Activated CD4-positive, alpha-beta T cell treated with anti-CD3 and anti-CD28 coated beads, Interleukin-2, amount 10 ng/mL, durations not matched to agents 7 days and 5 days (primary cell): ENCODE results near the gene RCAN2. TPM values are rescaled to one million over a fixed set of nuclear protein-coding genes. Genes with fewer than 3 reads are reported as not detected.

Source experiments
- CTCF ChIA-PET: fragments of 350-600 bp; sonication (Branson Sonifier 250); formaldehyde crosslinking; loops from one replicate; lab custom pipeline; 2021; ENCODE audit warnings: antibody characterized with exemption; lab: Charles Lee
- POLR2A ChIA-PET: fragments of 350-600 bp; sonication (Branson Sonifier 250); formaldehyde crosslinking; loops from one replicate; lab custom pipeline; 2021; ENCODE audit warnings: antibody characterized with exemption; lab: Charles Lee
- DNase-seq: peaks from one replicate; pipeline ENCODE4 v3.0.0-alpha.2; 2020
- H3K27ac Mint-ChIP-seq: one replicate; pipeline ENCODE4 v1.8.0; 2021; ENCODE audit warnings: mild to moderate bottlenecking, moderate library complexity, mixed read lengths
- H3K27me3 Mint-ChIP-seq: one replicate; pipeline ENCODE4 v1.8.0; 2021; ENCODE audit warnings: mixed read lengths
- H3K36me3 Mint-ChIP-seq: one replicate; pipeline ENCODE4 v1.8.0; 2021; ENCODE audit warnings: low read depth, mixed read lengths
- H3K4me1 Mint-ChIP-seq: one replicate; pipeline ENCODE4 v1.8.0; 2021; ENCODE audit warnings: mixed read lengths
- H3K4me3 Mint-ChIP-seq: one replicate; pipeline ENCODE4 v1.8.0; 2021; ENCODE audit warnings: mild to moderate bottlenecking, moderate library complexity, mixed read lengths
- H3K9me3 Mint-ChIP-seq: one replicate; pipeline ENCODE4 v1.8.0; 2021; ENCODE audit warnings: mixed read lengths
- total RNA-seq, 2 experiments: library from RNA; stranded (reverse); gene quantifications; one replicate each; pipeline ENCODE4 v1.2.3, GENCODE V29; 2021

Gene RCAN2
- total RNA-seq, 2 experiments from 2014 or later, result 0.57 to 0.65 TPM

DNA sequence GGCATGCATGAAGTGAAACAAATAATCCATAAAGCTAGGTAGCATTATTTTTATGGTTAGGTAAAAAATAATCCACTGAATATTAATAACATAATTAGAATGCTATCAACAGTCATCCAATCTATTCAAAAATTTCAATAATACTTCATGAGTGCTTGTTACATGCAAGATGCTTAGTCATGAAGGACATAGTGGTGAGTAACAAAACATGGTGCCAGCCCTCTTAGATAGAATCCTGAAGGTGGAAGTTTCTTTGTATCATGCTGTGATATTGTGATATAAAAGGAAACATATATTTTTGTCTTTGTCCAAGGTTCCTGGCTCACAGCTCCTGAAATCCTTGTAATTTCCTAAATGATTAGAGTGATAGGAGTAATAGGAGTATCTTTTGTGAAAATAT lies 14.9 kb downstream of the RCAN2 start:
- Mint-ChIP-seq H3K9me3 (no peaks in the 10 kb centered on the region), H3K36me3 (no peaks in the 10 kb centered on the region), H3K4me1 (no peaks in the 10 kb centered on the region), H3K4me3 (no peak overlapping the region), H3K27ac (no peak overlapping the region), H3K27me3 (peaks cover 29% of the 10 kb centered on the region)
- ChIA-PET CTCF (interaction anchor here (1.6 kb wide), 1 partner anchor 10 kb away, joined by 4 read pairs; no protein-coding TSS in a partner anchor), POLR2A (no interaction called here)
- no peak for DNase-seq

DNA sequence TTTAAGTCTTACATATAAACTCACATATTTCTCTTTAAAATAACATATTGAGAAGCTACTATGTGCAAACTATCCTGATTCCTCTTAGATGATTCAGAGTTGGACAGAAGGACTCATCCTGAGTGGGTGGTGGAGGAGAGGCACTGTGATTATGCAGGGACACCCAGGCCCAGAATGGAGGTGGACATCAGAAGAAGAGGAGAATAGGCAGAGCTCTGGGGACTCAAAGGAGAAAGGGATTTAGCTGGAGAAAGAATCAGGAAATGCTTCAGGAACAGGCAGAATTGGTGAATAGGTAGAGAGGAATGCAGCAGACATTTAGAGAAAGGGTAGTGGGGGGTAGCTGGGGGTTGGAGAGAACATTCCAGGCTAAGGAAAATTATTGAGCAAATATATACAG lies 17.4 kb downstream of the RCAN2 start:
- Mint-ChIP-seq H3K4me3 (no peak overlapping the region), H3K4me1 (no peaks in the 10 kb centered on the region), H3K27ac (no peak overlapping the region), H3K36me3 (no peaks in the 10 kb centered on the region), H3K9me3 (no peaks in the 10 kb centered on the region), H3K27me3 (peaks cover 35% of the 10 kb centered on the region)
- ChIA-PET POLR2A (no interaction called here), CTCF (no interaction called here)
- no peak for DNase-seq

DNA sequence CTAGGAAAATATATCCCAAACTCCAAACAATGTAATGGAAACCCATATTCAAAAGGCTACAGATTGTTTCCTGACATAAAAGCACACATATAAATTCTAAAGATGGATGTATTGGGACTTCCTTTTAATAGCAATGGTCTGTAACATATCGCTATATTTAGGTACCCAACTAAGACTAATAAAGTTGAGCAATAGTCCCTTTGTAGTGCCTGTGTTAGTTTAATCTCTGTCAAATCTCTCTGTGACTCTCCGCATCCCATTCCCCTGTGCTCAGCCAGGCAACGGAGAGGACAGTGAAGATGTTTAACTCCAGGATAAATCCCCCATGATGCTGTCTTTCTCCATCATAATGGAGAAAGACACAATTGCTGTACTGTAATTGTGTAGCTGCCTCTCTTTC lies 19.0 kb downstream of the RCAN2 start:
- no peaks in the 10 kb centered on the region for H3K36me3 Mint-ChIP-seq
- ChIA-PET POLR2A (no interaction called here), CTCF (no interaction called here)
- H3K27ac Mint-ChIP-seq, result no peak overlapping the region
- H3K27me3 Mint-ChIP-seq, result peaks cover 32% of the 10 kb centered on the region
- no peak overlapping the region for H3K4me3 Mint-ChIP-seq
- DNase-seq, result no peak
- no peaks in the 10 kb centered on the region for H3K9me3 Mint-ChIP-seq
- no peaks in the 10 kb centered on the region for H3K4me1 Mint-ChIP-seq

DNA sequence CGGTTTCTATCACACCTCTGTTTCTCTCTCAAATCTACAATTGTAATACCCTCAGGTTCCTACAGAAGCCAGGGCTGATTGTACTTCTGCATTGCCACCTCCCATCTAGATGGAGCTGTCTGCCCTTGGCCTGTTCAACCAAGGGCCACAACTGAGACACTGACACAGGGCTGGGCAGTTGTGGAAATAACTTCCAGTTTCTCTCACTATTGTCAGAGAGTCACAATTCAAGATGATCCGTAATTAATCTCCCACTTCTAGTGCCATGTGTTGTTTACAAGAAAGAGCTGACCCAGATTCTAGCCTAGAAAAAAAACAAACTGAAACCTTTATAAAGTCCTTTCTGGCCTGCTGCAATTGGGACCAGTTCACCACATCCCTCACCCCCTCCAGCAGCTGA lies 22.2 kb downstream of the RCAN2 start:
- POLR2A ChIA-PET, result no interaction called here
- peaks cover 26% of the 10 kb centered on the region for H3K27me3 Mint-ChIP-seq
- H3K27ac Mint-ChIP-seq, result no peak overlapping the region
- H3K36me3 Mint-ChIP-seq, result no peaks in the 10 kb centered on the region
- CTCF ChIA-PET, result no interaction called here
- H3K4me3 Mint-ChIP-seq, result no peak overlapping the region
- no peaks in the 10 kb centered on the region for H3K9me3 Mint-ChIP-seq
- no peak for DNase-seq
- H3K4me1 Mint-ChIP-seq, result no peaks in the 10 kb centered on the region

DNA sequence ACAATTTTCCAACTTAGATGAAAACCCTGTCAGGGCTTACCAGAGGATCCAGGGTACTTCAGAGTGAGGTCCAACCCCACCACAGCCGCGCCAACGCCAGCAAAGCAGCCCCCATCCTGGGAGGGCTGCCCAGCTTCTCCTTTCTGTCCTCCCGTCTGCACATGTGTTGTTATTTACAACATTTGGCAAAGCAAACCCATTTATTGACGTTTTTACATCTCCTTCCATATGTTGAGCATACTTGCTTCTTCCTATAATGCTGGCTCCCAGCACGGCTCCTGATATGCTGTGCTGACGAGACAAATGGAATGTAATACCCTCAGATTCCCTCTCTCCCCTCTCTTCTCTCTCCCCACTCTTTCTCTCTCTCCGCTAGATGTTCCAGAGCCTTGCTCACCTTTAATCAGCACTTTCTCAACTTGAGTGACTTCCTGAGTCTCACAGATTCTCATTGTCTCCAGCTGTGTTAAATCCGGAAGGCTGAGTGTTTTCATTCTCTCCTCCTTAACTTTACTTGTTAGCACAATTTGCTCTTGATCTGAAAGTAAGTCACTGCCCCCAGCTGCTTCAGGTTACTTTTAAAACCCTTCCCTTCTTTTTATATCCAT lies 22.7 kb downstream of the RCAN2 start:
- ChIA-PET CTCF (no interaction called here), POLR2A (interaction anchor here (0.6 kb wide), 1 partner anchor 740 kb away, joined by 4 read pairs; no protein-coding TSS in a partner anchor)
- no peaks in the 10 kb centered on the region for H3K36me3 Mint-ChIP-seq
- H3K9me3 Mint-ChIP-seq, result no peaks in the 10 kb centered on the region
- no peak for DNase-seq
- no peak overlapping the region for H3K4me3 Mint-ChIP-seq
- no peaks in the 10 kb centered on the region for H3K4me1 Mint-ChIP-seq
- no peak overlapping the region for H3K27ac Mint-ChIP-seq
- H3K27me3 Mint-ChIP-seq, result peaks cover 27% of the 10 kb centered on the region

DNA sequence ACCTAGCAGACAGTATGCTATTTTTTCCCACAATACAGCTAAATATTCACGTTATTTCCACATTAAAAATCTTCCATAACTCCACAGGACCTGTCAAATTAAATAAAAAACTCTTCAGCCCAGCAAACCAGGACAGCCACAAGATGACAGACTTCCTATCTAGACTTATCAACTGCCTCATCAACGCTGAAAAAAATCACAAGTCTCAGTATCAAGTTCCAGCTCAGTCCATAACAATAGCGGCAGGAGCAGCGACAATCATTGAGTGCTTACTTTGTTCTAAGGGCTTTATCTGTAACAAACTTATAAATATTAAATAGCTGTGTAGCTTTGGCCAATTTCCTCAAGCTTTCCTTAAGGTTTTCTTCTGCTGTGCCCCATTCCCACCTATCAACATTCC lies 24.7 kb downstream of the RCAN2 start:
- Mint-ChIP-seq H3K9me3 (no peaks in the 10 kb centered on the region), H3K36me3 (no peaks in the 10 kb centered on the region), H3K27me3 (peaks cover 23% of the 10 kb centered on the region), H3K4me1 (no peaks in the 10 kb centered on the region), H3K4me3 (no peak overlapping the region), H3K27ac (no peak overlapping the region)
- CTCF ChIA-PET, result interaction anchor here (0.5 to 1.6 kb wide), 4 partner anchors 10 to 48 kb away, joined by 3 to 4 read pairs (median 3); no protein-coding TSS in a partner anchor
- no peak for DNase-seq
- POLR2A ChIA-PET, result no interaction called here

DNA sequence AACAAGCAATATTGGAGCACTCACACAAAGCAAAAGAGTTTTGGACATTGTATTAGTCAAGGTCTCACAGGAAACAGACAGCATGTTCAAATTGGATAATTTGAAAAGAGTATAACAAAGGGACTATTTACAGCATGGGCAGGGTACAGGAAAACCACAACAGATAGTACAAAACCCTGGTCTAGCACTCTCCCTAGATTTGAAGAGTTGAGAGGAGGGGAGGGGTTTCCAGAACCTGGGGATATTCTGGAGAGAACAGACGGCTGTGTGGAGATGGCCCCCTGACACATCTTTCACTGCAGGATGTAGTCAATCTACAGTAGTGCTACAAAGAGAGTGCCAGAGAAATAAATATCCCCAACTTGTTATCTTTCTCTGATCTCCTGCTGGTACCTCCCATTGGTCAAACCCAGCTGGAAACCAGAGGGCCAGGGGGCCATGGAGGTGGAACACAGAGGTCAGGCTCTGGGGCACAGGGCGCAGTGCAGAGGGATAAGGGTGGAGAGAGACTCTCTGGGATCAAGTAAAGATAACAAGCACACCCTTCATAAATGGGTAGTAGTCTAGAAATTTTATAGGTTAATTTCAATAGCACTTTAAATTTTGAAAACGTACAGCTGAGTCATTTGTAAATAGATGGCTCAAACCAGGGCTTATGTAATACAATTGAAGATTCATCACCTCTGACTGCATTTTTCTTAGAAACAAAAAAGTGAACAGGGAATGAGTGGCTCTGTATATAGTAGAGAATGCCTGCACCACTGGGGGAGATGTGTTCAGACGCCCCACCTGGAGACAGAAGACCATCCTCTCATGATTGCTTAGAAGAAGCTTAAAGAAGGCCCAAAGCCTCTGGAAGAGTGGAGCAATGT lies 25.7 kb downstream of the RCAN2 start:
- Mint-ChIP-seq H3K4me1 (no peaks in the 10 kb centered on the region), H3K27ac (no peak overlapping the region), H3K27me3 (peaks cover 16% of the 10 kb centered on the region), H3K9me3 (no peaks in the 10 kb centered on the region), H3K4me3 (no peak overlapping the region), H3K36me3 (no peaks in the 10 kb centered on the region)
- ChIA-PET POLR2A (no interaction called here), CTCF (interaction anchor here (1.6 kb wide), 1 partner anchor 11 kb away, joined by 4 read pairs; no protein-coding TSS in a partner anchor)
- DNase-seq, result no peak

DNA sequence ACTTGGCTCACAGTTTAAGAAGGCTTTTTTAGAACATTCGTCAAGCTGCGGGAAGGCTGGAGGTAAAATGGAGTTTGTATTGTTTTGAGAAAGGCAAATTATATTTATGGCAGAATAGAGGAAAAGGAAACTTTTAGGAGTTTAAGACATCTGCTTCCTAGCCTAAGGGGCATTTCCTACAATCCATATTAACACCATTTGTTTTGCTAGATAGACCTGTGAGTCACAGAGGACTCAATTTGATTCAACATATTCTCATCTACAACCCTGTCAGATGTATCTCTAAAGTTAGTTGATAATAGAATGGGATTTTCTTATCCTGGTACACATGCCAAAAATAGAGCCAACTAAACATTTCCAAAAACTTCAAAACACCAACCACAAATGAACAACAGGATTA lies 35.0 kb downstream of the RCAN2 start:
- CTCF ChIA-PET, result no interaction called here
- Mint-ChIP-seq H3K36me3 (no peaks in the 10 kb centered on the region), H3K27ac (no peak overlapping the region), H3K4me1 (no peaks in the 10 kb centered on the region), H3K4me3 (no peak overlapping the region), H3K27me3 (peaks cover 9% of the 10 kb centered on the region), H3K9me3 (no peaks in the 10 kb centered on the region)
- POLR2A ChIA-PET, result no interaction called here
- no peak for DNase-seq

DNA sequence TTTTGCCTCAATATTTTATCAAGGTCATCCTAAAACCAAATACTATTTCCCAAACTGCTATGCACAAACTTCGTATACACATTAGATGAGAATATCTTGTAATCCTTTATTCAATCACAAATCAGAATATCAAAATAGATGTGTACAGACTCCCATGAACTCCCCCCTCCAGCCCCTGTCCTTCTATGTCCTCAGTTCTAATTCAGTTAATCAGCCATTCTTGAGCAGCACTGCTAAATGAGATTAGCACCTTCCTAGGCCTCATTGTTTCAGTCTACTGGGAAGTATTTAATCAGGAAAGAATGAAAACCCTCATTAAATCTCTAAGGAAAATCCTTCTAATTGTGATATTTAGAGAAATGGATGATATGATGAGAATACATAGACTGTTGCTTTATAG lies 36.6 kb downstream of the RCAN2 start:
- Mint-ChIP-seq H3K27ac (no peak overlapping the region), H3K4me1 (no peaks in the 10 kb centered on the region), H3K36me3 (no peaks in the 10 kb centered on the region), H3K4me3 (no peak overlapping the region), H3K27me3 (peaks cover 17% of the 10 kb centered on the region), H3K9me3 (no peaks in the 10 kb centered on the region)
- ChIA-PET POLR2A (no interaction called here), CTCF (no interaction called here)
- no peak for DNase-seq

DNA sequence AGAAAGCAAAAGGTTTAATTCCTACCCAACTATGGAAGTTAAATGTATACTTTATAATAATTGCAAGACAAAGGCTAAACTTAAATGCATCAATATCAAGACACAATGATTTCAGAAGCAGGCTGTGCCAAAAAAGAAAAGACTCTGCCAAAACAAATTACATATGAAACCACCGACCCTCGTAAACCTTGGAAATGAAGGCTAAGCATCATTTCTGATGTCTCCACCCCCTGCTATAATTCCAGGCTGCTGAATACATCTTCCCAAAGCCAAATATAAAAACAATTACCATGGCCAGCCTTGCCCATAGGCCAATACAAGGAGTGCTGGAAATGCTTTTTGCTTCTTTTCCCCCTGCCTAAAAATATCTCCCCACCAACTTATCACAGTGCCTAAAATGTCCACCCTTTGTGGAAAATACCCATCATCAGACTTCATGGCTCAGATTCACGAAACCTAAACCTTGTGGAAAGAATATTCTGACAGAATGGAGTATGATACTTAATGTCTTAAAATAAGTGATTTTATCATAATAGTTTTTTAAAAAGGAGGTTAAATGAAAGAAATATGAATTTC lies 37.4 kb downstream of the RCAN2 start:
- DNase-seq, result no peak
- H3K4me1 Mint-ChIP-seq, result no peaks in the 10 kb centered on the region
- H3K36me3 Mint-ChIP-seq, result no peaks in the 10 kb centered on the region
- H3K27me3 Mint-ChIP-seq, result peaks cover 19% of the 10 kb centered on the region
- CTCF ChIA-PET, result no interaction called here
- POLR2A ChIA-PET, result no interaction called here
- H3K4me3 Mint-ChIP-seq, result no peak overlapping the region
- H3K27ac Mint-ChIP-seq, result no peak overlapping the region
- H3K9me3 Mint-ChIP-seq, result no peaks in the 10 kb centered on the region

DNA sequence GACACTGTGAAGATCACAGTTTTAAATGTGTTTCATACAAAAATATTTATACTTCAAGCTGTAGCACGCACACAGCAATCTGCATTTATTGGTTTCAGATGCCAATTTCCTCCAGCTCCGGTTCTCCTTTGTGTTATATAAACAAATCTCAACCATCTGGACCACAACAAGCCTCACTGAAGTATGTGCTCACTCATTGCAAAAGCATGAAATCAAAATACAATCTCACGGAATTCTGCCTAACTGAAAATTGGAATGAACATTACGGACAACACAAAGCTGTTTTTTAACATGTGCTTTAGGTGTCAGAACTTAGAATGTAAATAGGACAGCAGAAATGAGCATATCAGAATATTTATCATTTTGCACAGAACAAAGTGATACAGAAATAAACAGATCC lies 38.0 kb downstream of the RCAN2 start:
- H3K36me3 Mint-ChIP-seq, result no peaks in the 10 kb centered on the region
- H3K27me3 Mint-ChIP-seq, result peaks cover 25% of the 10 kb centered on the region
- ChIA-PET POLR2A (no interaction called here), CTCF (no interaction called here)
- H3K27ac Mint-ChIP-seq, result no peak overlapping the region
- no peaks in the 10 kb centered on the region for H3K4me1 Mint-ChIP-seq
- no peak for DNase-seq
- no peaks in the 10 kb centered on the region for H3K9me3 Mint-ChIP-seq
- no peak overlapping the region for H3K4me3 Mint-ChIP-seq

DNA sequence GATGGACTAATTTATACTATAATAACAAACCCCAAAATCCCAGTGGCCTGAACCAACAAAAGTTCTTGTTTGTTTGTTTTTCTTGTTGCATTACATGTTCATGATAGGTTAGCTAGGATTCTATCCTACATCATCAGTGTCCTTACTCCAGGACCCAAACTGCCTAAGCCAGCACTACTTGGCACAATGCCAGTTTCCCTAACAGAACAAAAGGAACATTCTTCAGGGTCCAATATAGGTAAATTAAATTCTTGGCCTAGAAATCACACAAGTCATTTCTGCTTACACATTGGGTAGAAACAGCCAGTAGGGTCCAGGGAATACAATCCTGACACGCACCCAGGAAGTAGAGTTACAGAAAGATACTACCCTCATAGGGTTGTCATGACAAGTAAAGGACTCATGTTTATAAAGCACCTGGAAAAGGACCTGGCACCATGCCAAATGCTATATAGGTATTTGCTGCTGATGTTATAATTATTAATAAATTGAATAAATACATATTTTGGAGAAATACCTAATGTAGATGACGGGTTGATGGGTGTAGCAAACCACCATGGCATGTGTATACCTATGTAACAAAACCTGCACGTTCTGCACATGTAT lies 38.8 kb downstream of the RCAN2 start:
- Mint-ChIP-seq H3K4me1 (no peaks in the 10 kb centered on the region), H3K27me3 (peaks cover 27% of the 10 kb centered on the region), H3K27ac (no peak overlapping the region), H3K36me3 (no peaks in the 10 kb centered on the region), H3K4me3 (no peak overlapping the region), H3K9me3 (no peaks in the 10 kb centered on the region)
- POLR2A ChIA-PET, result no interaction called here
- CTCF ChIA-PET, result no interaction called here
- no peak for DNase-seq

DNA sequence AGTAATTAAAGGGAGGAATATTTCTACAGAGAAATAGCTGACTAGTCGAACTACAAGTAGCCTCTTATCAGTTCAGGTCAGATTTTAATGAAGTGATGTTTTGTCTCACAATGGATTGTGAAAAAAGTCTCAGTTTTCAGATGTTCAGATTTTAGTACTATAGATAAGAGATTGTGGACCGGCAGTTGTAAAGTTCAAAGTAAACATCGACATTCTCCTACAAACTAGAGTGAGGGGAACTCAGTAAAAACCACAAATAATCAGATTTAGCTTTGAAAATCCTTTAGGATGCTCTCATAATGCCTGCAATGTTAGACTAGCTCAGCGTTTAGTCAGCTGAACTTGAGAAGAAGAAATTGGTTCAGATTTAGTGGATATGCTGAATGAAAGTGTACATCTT lies 39.9 kb downstream of the RCAN2 start:
- Mint-ChIP-seq H3K9me3 (no peaks in the 10 kb centered on the region), H3K4me3 (no peak overlapping the region), H3K27me3 (peaks cover 29% of the 10 kb centered on the region), H3K36me3 (no peaks in the 10 kb centered on the region), H3K27ac (no peak overlapping the region), H3K4me1 (no peaks in the 10 kb centered on the region)
- POLR2A ChIA-PET, result no interaction called here
- CTCF ChIA-PET, result no interaction called here
- DNase-seq, result no peak
